Liver (tissue), 9 donors: Measurements from ENCODE around the gene PRSS27. TPM values are rescaled to one million over a fixed set of nuclear protein-coding genes. Genes with fewer than 3 reads are reported as not detected.

Experiments used
- DNase-seq: peaks from one replicate; pipeline ENCODE4 v3.0.0-alpha.2; 2017; ENCODE audit warnings: low spot score
- H3K27ac ChIP-seq, 2 donors: one replicate each; pipeline ENCODE4 v1.7.0; 2013; ENCODE audit warnings: inconsistent platforms in 2 of 2, low read length in 2 of 2, control low read depth in 1 of 2, low read depth in 1 of 2, mild to moderate bottlenecking in 1 of 2
- H3K27me3 ChIP-seq, 4 donors: one replicate each; pipeline versions ENCODE4 v1.6.1 to v1.7.0; 2013; ENCODE audit warnings: low read length in 3 of 4, inconsistent platforms in 1 of 4, mild to moderate bottlenecking in 1 of 4, moderate library complexity in 1 of 4; ENCODE audit not compliant: control insufficient read depth in 4 of 4, insufficient read depth in 4 of 4
- H3K36me3 ChIP-seq, 4 donors: one replicate each; pipeline versions ENCODE4 v1.6.1 to v1.7.0; 2013; ENCODE audit warnings: low read length in 3 of 4, mild to moderate bottlenecking in 3 of 4, low read depth in 1 of 4, moderate library complexity in 1 of 4; ENCODE audit not compliant: control insufficient read depth in 4 of 4, insufficient read depth in 3 of 4
- H3K4me1 ChIP-seq, 4 donors: one replicate each; pipeline versions ENCODE4 v1.6.1 to v1.7.0; 2013; ENCODE audit warnings: low read length in 3 of 4, mild to moderate bottlenecking in 3 of 4, moderate library complexity in 1 of 4; ENCODE audit not compliant: control insufficient read depth in 4 of 4, insufficient read depth in 4 of 4
- H3K4me3 ChIP-seq, 3 donors: one replicate each; pipeline versions ENCODE4 v1.6.1 to v1.7.0; 2013; ENCODE audit warnings: low read length in 3 of 3, control low read depth in 1 of 3, low read depth in 1 of 3, mild to moderate bottlenecking in 1 of 3
- H3K9ac ChIP-seq, 2 donors: one replicate each; pipeline ENCODE4 v1.7.0; 2013; ENCODE audit warnings: low read length in 2 of 2, mild to moderate bottlenecking in 2 of 2, moderate library complexity in 2 of 2, control low read depth in 1 of 2, low read depth in 1 of 2
- H3K9me3 ChIP-seq, 4 donors: one replicate each; pipeline versions ENCODE4 v1.6.1 to v1.7.0; 2013; ENCODE audit warnings: low read length in 3 of 4; ENCODE audit not compliant: control insufficient read depth in 4 of 4
- EGR1 ChIP-seq, 2 donors: IDR thresholded peaks; 2 replicates each; pipeline ENCODE4 v1.6.1; 2016 to 2018; ENCODE audit warnings: antibody characterized with exemption in 2 of 2, low read depth in 2 of 2
- FOXA1 ChIP-seq: IDR thresholded peaks from 2 replicates; pipeline ENCODE4 v1.6.1; 2016; ENCODE audit warnings: antibody characterized with exemption
- FOXA2 ChIP-seq: IDR thresholded peaks from 2 replicates; pipeline ENCODE4 v1.6.1; 2016; ENCODE audit warnings: antibody characterized with exemption
- HNF4G ChIP-seq: IDR thresholded peaks from 2 replicates; pipeline ENCODE4 v1.6.1; 2016; ENCODE audit warnings: antibody characterized with exemption
- JUND ChIP-seq, 2 donors: IDR thresholded peaks; 2 replicates each; pipeline ENCODE4 v1.6.1; 2016; ENCODE audit warnings: antibody characterized with exemption in 2 of 2
- RAD21 ChIP-seq, 2 donors: IDR thresholded peaks; 2 replicates each; pipeline ENCODE4 v1.6.1; 2016; ENCODE audit warnings: antibody characterized with exemption in 2 of 2, mild to moderate bottlenecking in 2 of 2
- RXRA ChIP-seq, 2 donors: IDR thresholded peaks; 2 replicates each; pipeline ENCODE4 v1.6.1; 2017 to 2018; ENCODE audit warnings: antibody characterized with exemption in 2 of 2, mild to moderate bottlenecking in 1 of 2
- SP1 ChIP-seq: IDR thresholded peaks from 2 replicates; pipeline ENCODE4 v1.6.1; 2018; ENCODE audit warnings: antibody characterized with exemption, mild to moderate bottlenecking
- YY1 ChIP-seq: IDR thresholded peaks from 2 replicates; pipeline ENCODE4 v1.6.1; 2016; ENCODE audit warnings: antibody characterized with exemption, mild to moderate bottlenecking
- WGBS: extraction: QIAGEN DNeasy Blood & Tissue Kit; methylation state at CpG from one replicate; pipeline ENCODE4 v1.1.7; 2013; 5-methylcytosine and 5-hydroxymethylcytosine counted together
- polyA plus RNA-seq, 2 donors: library from polyadenylated mRNA; stranded (reverse) in 1 of 2; unstranded in 1 of 2; fragments of 200-250 nt in 1 of 2; fragments of >200 nt in 1 of 2; fragmentation: Nextera tagmentation in 1 of 2; extraction: Ambion mirVana in 1 of 2; gene quantifications; one replicate each; pipeline versions ENCODE4 v1.2.1 to v1.2.3, GENCODE V29; 2013 to 2015
- total RNA-seq, 2 donors: library from RNA; depleted of rRNA; stranded (reverse); fragments of >200 nt; gene quantifications; one replicate each; pipeline ENCODE4 v1.2.3, GENCODE V29; 2014
- TF ChIP-seq, protein P1 (sequence below): fragments of 150-350 bp; IDR thresholded peaks from 2 replicates; pipeline ENCODE4 v1.5.1; 2017; ENCODE audit warnings: improper control_type of control experiment, low read depth, low read length; ENCODE audit not compliant: missing input control
- TF ChIP-seq, protein P2 (sequence below): IDR thresholded peaks from 2 replicates; pipeline ENCODE4 v1.6.1; 2016; ENCODE audit warnings: antibody characterized with exemption
- TF ChIP-seq, protein P3 (sequence below): IDR thresholded peaks from 2 replicates; pipeline ENCODE4 v1.6.1; 2016; ENCODE audit warnings: antibody characterized with exemption, mild to moderate bottlenecking
- TF ChIP-seq, protein P4 (sequence below): IDR thresholded peaks from 2 replicates; pipeline ENCODE4 v1.6.1; 2016; ENCODE audit warnings: antibody characterized with exemption
- donor health status: healthy.
- donor health status: healthy.
- donor health status: healthy.
- donor health status: healthy.
- donor health status: healthy.

PRSS27 gene
- total and polyA plus RNA-seq, 4 donors: 0.05 to 1.5 (median 0.22) TPM; not detected in 1

DNA sequence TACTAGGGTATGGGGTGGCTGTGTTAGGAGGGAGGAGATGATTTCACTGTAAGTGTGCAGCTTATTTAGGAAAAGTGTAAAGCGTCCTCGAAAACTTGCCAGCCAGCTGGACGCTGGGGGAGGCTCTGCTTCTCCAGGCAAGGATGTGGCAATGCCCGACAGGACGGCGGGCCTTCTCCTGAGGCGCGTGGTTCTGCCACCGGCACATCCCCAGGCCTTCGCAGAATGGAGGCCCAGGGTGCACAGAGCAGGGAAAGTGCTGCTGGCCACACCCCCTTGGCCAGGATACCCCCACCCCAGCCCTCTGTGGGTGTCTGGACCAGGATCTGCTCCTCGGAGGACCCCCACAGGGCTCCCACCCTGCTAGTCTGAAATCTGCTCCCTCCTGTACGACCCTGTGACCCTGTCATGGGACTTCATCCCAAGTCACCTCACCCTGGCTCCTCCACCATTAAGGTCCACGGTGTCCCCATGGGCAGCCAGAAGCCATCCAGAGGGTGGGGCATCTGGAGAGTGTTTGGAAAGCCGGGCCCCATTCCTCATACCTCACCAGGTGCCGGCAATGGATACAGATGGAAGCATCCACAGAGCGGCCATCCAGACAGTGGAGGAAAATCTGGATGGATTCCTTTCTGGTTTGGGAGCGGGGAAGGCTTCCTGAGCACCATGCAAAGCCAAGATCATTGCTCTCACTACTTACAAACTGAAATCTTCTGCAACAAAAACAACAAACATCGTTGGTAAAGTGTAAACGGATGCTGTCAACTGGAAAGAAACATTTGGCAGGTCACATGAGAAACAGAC lies 23.2 kb upstream of the PRSS27 start (continued):
- TF ChIP-seq, protein P1, sequence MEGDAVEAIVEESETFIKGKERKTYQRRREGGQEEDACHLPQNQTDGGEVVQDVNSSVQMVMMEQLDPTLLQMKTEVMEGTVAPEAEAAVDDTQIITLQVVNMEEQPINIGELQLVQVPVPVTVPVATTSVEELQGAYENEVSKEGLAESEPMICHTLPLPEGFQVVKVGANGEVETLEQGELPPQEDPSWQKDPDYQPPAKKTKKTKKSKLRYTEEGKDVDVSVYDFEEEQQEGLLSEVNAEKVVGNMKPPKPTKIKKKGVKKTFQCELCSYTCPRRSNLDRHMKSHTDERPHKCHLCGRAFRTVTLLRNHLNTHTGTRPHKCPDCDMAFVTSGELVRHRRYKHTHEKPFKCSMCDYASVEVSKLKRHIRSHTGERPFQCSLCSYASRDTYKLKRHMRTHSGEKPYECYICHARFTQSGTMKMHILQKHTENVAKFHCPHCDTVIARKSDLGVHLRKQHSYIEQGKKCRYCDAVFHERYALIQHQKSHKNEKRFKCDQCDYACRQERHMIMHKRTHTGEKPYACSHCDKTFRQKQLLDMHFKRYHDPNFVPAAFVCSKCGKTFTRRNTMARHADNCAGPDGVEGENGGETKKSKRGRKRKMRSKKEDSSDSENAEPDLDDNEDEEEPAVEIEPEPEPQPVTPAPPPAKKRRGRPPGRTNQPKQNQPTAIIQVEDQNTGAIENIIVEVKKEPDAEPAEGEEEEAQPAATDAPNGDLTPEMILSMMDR: no peak
- TF ChIP-seq FOXA2: no peak
- no peak for TF ChIP-seq RAD21 (IDR thresholded peaks at IDR 0.05)

DNA sequence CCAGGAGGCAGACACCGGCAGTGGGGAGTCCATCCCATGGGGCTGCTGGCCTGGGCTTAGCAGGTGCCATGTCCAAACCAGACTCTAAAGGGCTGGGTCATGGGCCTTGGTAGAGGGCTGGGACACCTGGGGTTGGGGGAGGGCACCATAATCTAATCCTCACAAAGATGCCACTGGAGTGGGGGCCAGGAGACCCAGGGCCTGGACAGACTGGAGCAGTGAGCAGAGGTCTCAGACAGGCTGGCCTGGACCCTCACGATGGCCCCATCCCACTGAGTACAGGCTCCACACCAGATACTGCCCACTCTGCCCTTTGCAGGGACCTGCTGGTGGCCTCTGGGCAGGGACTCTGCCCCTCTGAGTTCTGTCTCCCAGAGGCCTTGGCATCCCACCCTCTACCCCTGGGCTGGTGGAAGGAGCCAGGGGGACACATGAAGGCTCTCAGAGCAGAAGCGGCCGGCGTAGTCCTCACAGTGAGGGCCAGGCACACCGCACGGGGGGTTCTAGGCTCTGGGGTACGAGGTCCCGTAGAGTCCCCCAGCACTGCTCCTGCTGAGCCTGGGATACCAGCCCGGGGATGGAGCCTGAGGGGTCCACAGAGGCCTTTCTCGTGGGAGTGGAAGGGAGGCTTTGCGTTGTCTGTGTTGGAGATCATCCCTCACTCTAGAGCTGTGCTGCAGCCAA lies 22.4 kb upstream of the PRSS27 start:
- no peaks in the 10 kb centered on the region for H3K27me3 ChIP-seq

More for the DNA sequence above, 22.4 kb upstream of the PRSS27 start:
- no peaks in the 10 kb centered on the region for H3K9me3 ChIP-seq
- no peak overlapping the region for H3K27ac ChIP-seq
- no peak overlapping the region for H3K9ac ChIP-seq
- no peaks in the 10 kb centered on the region for H3K4me1 ChIP-seq
- 96% methylated on average over 12 of the region's 12 CpGs for WGBS
- H3K4me3 ChIP-seq: no peak overlapping the region
- no peaks in the 10 kb centered on the region for H3K36me3 ChIP-seq
- TF ChIP-seq HNF4G: no peak
- no peak for TF ChIP-seq FOXA1
- TF ChIP-seq, protein P2, sequence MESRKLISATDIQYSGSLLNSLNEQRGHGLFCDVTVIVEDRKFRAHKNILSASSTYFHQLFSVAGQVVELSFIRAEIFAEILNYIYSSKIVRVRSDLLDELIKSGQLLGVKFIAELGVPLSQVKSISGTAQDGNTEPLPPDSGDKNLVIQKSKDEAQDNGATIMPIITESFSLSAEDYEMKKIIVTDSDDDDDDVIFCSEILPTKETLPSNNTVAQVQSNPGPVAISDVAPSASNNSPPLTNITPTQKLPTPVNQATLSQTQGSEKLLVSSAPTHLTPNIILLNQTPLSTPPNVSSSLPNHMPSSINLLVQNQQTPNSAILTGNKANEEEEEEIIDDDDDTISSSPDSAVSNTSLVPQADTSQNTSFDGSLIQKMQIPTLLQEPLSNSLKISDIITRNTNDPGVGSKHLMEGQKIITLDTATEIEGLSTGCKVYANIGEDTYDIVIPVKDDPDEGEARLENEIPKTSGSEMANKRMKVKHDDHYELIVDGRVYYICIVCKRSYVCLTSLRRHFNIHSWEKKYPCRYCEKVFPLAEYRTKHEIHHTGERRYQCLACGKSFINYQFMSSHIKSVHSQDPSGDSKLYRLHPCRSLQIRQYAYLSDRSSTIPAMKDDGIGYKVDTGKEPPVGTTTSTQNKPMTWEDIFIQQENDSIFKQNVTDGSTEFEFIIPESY: no peak
- TF ChIP-seq RXRA (IDR thresholded peaks at IDR 0.05): no peak
- TF ChIP-seq EGR1 (IDR thresholded peaks at IDR 0.05; ENCODE audit: low read depth in 2 of 2): no peak
- no peak for TF ChIP-seq RAD21 (IDR thresholded peaks at IDR 0.05)
- TF ChIP-seq YY1: no peak
- TF ChIP-seq, protein P3, sequence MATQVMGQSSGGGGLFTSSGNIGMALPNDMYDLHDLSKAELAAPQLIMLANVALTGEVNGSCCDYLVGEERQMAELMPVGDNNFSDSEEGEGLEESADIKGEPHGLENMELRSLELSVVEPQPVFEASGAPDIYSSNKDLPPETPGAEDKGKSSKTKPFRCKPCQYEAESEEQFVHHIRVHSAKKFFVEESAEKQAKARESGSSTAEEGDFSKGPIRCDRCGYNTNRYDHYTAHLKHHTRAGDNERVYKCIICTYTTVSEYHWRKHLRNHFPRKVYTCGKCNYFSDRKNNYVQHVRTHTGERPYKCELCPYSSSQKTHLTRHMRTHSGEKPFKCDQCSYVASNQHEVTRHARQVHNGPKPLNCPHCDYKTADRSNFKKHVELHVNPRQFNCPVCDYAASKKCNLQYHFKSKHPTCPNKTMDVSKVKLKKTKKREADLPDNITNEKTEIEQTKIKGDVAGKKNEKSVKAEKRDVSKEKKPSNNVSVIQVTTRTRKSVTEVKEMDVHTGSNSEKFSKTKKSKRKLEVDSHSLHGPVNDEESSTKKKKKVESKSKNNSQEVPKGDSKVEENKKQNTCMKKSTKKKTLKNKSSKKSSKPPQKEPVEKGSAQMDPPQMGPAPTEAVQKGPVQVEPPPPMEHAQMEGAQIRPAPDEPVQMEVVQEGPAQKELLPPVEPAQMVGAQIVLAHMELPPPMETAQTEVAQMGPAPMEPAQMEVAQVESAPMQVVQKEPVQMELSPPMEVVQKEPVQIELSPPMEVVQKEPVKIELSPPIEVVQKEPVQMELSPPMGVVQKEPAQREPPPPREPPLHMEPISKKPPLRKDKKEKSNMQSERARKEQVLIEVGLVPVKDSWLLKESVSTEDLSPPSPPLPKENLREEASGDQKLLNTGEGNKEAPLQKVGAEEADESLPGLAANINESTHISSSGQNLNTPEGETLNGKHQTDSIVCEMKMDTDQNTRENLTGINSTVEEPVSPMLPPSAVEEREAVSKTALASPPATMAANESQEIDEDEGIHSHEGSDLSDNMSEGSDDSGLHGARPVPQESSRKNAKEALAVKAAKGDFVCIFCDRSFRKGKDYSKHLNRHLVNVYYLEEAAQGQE: no peak
- TF ChIP-seq SP1: no peak
- TF ChIP-seq, protein P4, sequence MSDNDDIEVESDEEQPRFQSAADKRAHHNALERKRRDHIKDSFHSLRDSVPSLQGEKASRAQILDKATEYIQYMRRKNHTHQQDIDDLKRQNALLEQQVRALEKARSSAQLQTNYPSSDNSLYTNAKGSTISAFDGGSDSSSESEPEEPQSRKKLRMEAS: no peak
- no peak for TF ChIP-seq JUND (IDR thresholded peaks at IDR 0.05)
- no peak for DNase-seq
